Neuronal stem cell (in vitro differentiated cells): ENCODE measurements around the gene PLA2G2E.

Source experiments
- DNase-seq: peaks from one replicate; pipeline ENCODE4 v3.0.0-alpha.2; 2013; ENCODE audit warnings: low spot score
- H2AFZ ChIP-seq: one replicate; pipeline ENCODE4 v1.6.1; 2013; ENCODE audit warnings: mild to moderate bottlenecking, low read length, inconsistent platforms
- H2AK5ac ChIP-seq: 2 replicates; pipeline ENCODE4 v1.6.1; 2013; ENCODE audit warnings: low read depth, mild to moderate bottlenecking, inconsistent platforms, low read length, moderate library complexity, mixed read lengths
- H2BK120ac ChIP-seq: 2 replicates; pipeline ENCODE4 v1.6.1; 2013; ENCODE audit warnings: low read depth, mild to moderate bottlenecking, inconsistent platforms, low read length, moderate library complexity, mixed read lengths
- H2BK12ac ChIP-seq: one replicate; pipeline ENCODE4 v1.6.1; 2013; ENCODE audit warnings: low read length, inconsistent platforms
- H2BK15ac ChIP-seq: 2 replicates; pipeline ENCODE4 v1.6.1; 2013; ENCODE audit warnings: mild to moderate bottlenecking, low read length, inconsistent platforms, mixed read lengths
- H2BK5ac ChIP-seq: one replicate; pipeline ENCODE4 v1.6.1; 2013; ENCODE audit warnings: inconsistent platforms, mild to moderate bottlenecking, low read length, moderate library complexity
- H3K14ac ChIP-seq: one replicate; pipeline ENCODE4 v1.6.1; 2013; ENCODE audit warnings: low read length, inconsistent platforms
- H3K18ac ChIP-seq: 2 replicates; pipeline ENCODE4 v1.6.1; 2013; ENCODE audit warnings: low read length, inconsistent platforms
- H3K23ac ChIP-seq: 2 replicates; pipeline ENCODE4 v1.6.1; 2013; ENCODE audit warnings: low read depth, mild to moderate bottlenecking, mixed read lengths, low read length, inconsistent platforms; ENCODE audit not compliant: poor library complexity
- H3K27ac ChIP-seq: replicated peaks from 3 replicates; pipeline ENCODE4 v1.5.1; 2013; ENCODE audit warnings: low read length, inconsistent platforms
- H3K27me3 ChIP-seq, 3 experiments: 2 replicates each; pipeline ENCODE4 v1.6.1; 2013; ENCODE audit warnings: low read length in 3 of 3, mild to moderate bottlenecking in 2 of 3, inconsistent platforms in 1 of 3, low read depth in 1 of 3, mixed read lengths in 1 of 3, moderate library complexity in 1 of 3; ENCODE audit not compliant: control insufficient read depth in 3 of 3, insufficient read depth in 3 of 3
- H3K36me3 ChIP-seq, 2 donors: replicated peaks in 1 of 2; 2 replicates each; pipeline ENCODE4 v1.6.1; 2013; ENCODE audit warnings: low read length in 2 of 2; ENCODE audit not compliant: control insufficient read depth in 2 of 2, insufficient read depth in 2 of 2
- H3K4ac ChIP-seq: 2 replicates; pipeline ENCODE4 v1.6.1; 2013; ENCODE audit warnings: inconsistent platforms, mild to moderate bottlenecking, low read length, moderate library complexity
- H3K4me1 ChIP-seq, 2 donors: 1 replicate in 1 of 2; 2 replicates in 1 of 2; pipeline ENCODE4 v1.6.1; 2013; ENCODE audit warnings: low read length in 2 of 2, low read depth in 1 of 2; ENCODE audit not compliant: control insufficient read depth in 2 of 2, insufficient read depth in 1 of 2
- H3K4me2 ChIP-seq: one replicate; pipeline ENCODE4 v1.6.1; 2013; ENCODE audit warnings: mild to moderate bottlenecking, low read length, inconsistent platforms; ENCODE audit not compliant: insufficient read depth, poor library complexity, severe bottlenecking
- H3K4me3 ChIP-seq, 2 donors: 2 replicates each; pipeline ENCODE4 v1.5.1; 2013; ENCODE audit warnings: low read length in 2 of 2, mild to moderate bottlenecking in 2 of 2, inconsistent platforms in 1 of 2, moderate library complexity in 1 of 2
- H3K79me1 ChIP-seq: one replicate; pipeline ENCODE4 v1.6.1; 2013; ENCODE audit warnings: low read depth, mild to moderate bottlenecking, inconsistent platforms, low read length, moderate library complexity
- H3K9ac ChIP-seq: one replicate; pipeline ENCODE4 v1.6.1; 2013; ENCODE audit warnings: mild to moderate bottlenecking, low read depth, low read length, inconsistent platforms; ENCODE audit not compliant: poor library complexity
- H3K9me3 ChIP-seq, 2 donors: replicated peaks in 1 of 2; 2 replicates each; pipeline versions ENCODE3 to v1.6.1; 2013; ENCODE audit warnings: low read length in 2 of 2, mild to moderate bottlenecking in 2 of 2, inconsistent platforms in 1 of 2, low read depth in 1 of 2, mixed read lengths in 1 of 2, moderate library complexity in 1 of 2; ENCODE audit not compliant: control insufficient read depth in 2 of 2, insufficient read depth in 1 of 2
- H4K8ac ChIP-seq: one replicate; pipeline ENCODE4 v1.6.1; 2013; ENCODE audit warnings: low read depth, mild to moderate bottlenecking, inconsistent platforms, low read length, moderate library complexity
- H4K91ac ChIP-seq: one replicate; pipeline ENCODE4 v1.6.1; 2013; ENCODE audit warnings: low read length, low read depth, mild to moderate bottlenecking, inconsistent platforms; ENCODE audit not compliant: poor library complexity
- WGBS, 2 donors: extraction: QIAGEN DNeasy Blood & Tissue Kit; methylation state at CpG; one replicate each; pipeline ENCODE4 v1.1.7; 2013; ENCODE audit warnings: missing lambda C conversion rate in 2 of 2, mixed read lengths in 1 of 2; ENCODE audit not compliant: insufficient read length in 2 of 2, insufficient replicate concordance in 1 of 2; ENCODE audit errors: extremely low coverage in 2 of 2; 5-methylcytosine and 5-hydroxymethylcytosine counted together

Gene PLA2G2E

DNA sequence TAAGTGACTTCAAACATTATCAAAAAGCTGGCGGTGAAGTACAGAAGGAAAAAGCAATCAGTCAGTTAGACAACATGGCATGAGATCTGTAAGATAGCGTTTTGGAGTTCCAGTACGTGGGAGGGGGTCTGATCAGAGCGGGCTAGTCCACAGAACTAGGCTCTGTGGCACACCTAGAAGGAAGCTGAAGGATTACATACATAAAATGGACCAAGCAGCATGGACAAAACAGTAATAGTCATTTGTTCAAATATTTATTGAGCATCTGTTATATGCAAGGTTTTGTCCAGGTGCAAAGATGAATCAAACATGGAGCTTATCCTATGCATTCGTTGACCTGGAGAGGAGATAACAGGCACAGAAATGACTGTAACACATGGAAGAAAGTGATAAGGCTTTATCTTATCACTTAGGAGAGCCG, 22.9 kb upstream of the PLA2G2E start:
- Histone ChIP-seq H3K18ac (no peak overlapping the region), H3K79me1 (no peaks in the 10 kb centered on the region), H2AFZ (no peak overlapping the region), H2BK12ac (no peak overlapping the region), H2BK5ac (no peak overlapping the region), H3K4me2 (no peak overlapping the region), H3K4me3 (no peak overlapping the region), H3K27ac (no peak overlapping the region), H3K9me3 (no peaks in the 10 kb centered on the region), H3K23ac (no peak overlapping the region), H2BK15ac (no peak overlapping the region), H3K27me3 (no peaks in the 10 kb centered on the region), H3K4ac (no peak overlapping the region), H4K8ac (no peak overlapping the region), H3K14ac (no peak overlapping the region), H3K4me1 (peaks cover 0 to under 1% of the 10 kb centered on the region in 2 donors), H4K91ac (no peak overlapping the region), H3K36me3 (no peaks in the 10 kb centered on the region), H3K9ac (no peak overlapping the region), H2AK5ac (no peak overlapping the region), H2BK120ac (no peak overlapping the region)
- DNase-seq = no peak
- no CpG with 5 or more reads among the region's 6 CpGs for WGBS, 2 donors

DNA sequence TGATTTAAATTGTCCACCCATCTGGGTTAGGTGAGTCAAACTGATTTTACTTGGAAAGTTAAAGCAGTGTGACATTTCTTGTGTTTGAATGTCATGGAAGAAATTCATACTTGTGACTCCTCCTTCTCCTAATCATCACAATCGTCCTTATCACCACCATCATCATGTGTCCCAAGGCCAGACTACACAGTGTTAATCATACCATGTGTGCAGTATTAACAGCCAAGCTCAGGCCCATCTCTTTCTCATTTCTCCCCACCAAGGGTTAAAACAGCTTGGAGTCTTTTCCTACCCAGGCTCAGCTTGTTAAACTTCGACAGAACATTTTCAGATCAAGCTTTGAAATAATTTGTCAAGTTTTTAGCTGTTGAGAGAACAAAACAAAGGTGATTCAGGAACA, 22.5 kb upstream of the PLA2G2E start:
- no peak overlapping the region for H4K8ac ChIP-seq
- no peak overlapping the region for H2BK15ac ChIP-seq
- no peak overlapping the region for H3K4me3 ChIP-seq
- H3K27me3 ChIP-seq = no peaks in the 10 kb centered on the region
- no peak overlapping the region for H3K14ac ChIP-seq
- no peak overlapping the region for H2BK120ac ChIP-seq
- no peak overlapping the region for H2AK5ac ChIP-seq
- H4K91ac ChIP-seq = no peak overlapping the region
- no peak overlapping the region for H3K9ac ChIP-seq
- no peaks in the 10 kb centered on the region for H3K36me3 ChIP-seq
- H3K79me1 ChIP-seq = no peaks in the 10 kb centered on the region
- H3K4me1 ChIP-seq = peaks cover 0 to 2% of the 10 kb centered on the region in 2 donors
- H3K9me3 ChIP-seq = no peaks in the 10 kb centered on the region
- H3K23ac ChIP-seq = no peak overlapping the region
- DNase-seq = no peak
- no peak overlapping the region for H3K4me2 ChIP-seq
- no peak overlapping the region for H3K27ac ChIP-seq
- no peak overlapping the region for H3K18ac ChIP-seq
- H2AFZ ChIP-seq = no peak overlapping the region
- H3K4ac ChIP-seq = no peak overlapping the region
- WGBS, 2 donors = no CpG with 5 or more reads among the region's 2 CpGs
- no peak overlapping the region for H2BK12ac ChIP-seq
- no peak overlapping the region for H2BK5ac ChIP-seq

DNA sequence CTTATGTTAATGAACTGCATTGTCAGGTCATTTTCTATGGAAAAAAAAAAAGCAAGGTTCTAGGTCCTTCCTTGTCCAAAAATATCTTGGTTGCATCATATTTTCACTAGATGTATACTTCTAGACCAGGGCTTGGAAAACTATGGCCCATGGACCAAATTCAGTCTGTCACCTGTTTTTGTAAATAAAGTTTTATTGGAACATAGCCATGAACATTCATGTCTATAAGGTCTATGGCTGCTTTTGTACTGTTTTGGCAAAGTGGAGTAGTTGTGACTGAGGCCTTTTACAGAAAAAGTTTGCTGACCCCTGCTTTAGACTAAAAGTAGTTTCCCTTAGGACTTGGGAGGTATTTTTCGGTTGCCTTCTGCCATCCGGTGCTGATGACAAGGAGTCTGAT, 19.2 kb upstream of the PLA2G2E start:
- no peaks in the 10 kb centered on the region for H3K79me1 ChIP-seq
- WGBS, 2 donors = no CpG with 5 or more reads among the region's 2 CpGs
- no peak overlapping the region for H3K4me3 ChIP-seq

DNA sequence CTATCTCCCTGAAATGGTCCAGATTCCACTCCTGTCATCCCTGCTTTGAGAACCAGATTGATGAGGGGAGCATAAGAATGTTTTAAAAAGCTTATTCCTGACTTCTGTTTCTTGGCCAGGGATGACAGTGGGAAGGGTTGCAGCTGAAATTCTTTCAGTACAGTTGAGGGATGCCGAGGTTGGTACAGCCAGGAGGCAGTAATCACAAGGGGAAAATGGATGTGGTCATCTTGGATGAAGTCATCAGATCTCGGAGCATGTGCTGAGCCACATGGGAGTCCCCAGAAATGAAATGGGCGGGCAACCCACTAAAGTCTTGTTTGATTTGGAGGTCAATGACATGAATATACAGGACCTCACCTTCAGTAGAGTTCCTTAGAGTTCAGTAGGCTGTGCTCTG, 18.7 kb upstream of the PLA2G2E start:
- no peak overlapping the region for H2BK5ac ChIP-seq
- no peak overlapping the region for H4K91ac ChIP-seq
- no peak overlapping the region for H3K4me2 ChIP-seq
- no peak overlapping the region for H3K4me3 ChIP-seq
- H2AFZ ChIP-seq = no peak overlapping the region
- no CpG with 5 or more reads among the region's 3 CpGs for WGBS, 2 donors
- H2BK15ac ChIP-seq = no peak overlapping the region
- no peaks in the 10 kb centered on the region for H3K79me1 ChIP-seq
- no peak overlapping the region for H2AK5ac ChIP-seq
- DNase-seq = no peak
- H2BK12ac ChIP-seq = no peak overlapping the region
- no peaks in the 10 kb centered on the region for H3K36me3 ChIP-seq
- H3K27ac ChIP-seq = no peak overlapping the region
- H3K9me3 ChIP-seq = no peaks in the 10 kb centered on the region
- H4K8ac ChIP-seq = no peak overlapping the region
- H2BK120ac ChIP-seq = no peak overlapping the region
- H3K27me3 ChIP-seq = no peaks in the 10 kb centered on the region
- H3K4me1 ChIP-seq = peaks cover 0 to 2% of the 10 kb centered on the region in 2 donors
- H3K9ac ChIP-seq = no peak overlapping the region
- H3K18ac ChIP-seq = no peak overlapping the region
- no peak overlapping the region for H3K23ac ChIP-seq
- H3K4ac ChIP-seq = no peak overlapping the region
- no peak overlapping the region for H3K14ac ChIP-seq

More for the DNA sequence above, 19.2 kb upstream of the PLA2G2E start:
- Histone ChIP-seq H2AK5ac (no peak overlapping the region), H3K9ac (no peak overlapping the region), H3K27me3 (no peaks in the 10 kb centered on the region), H3K4ac (no peak overlapping the region), H3K4me2 (no peak overlapping the region), H2BK12ac (no peak overlapping the region), H3K9me3 (no peaks in the 10 kb centered on the region), H3K36me3 (no peaks in the 10 kb centered on the region), H3K23ac (no peak overlapping the region), H4K91ac (no peak overlapping the region), H3K4me1 (peaks cover 0 to 2% of the 10 kb centered on the region in 2 donors), H4K8ac (no peak overlapping the region), H3K14ac (no peak overlapping the region), H2AFZ (no peak overlapping the region), H3K18ac (no peak overlapping the region), H2BK5ac (no peak overlapping the region), H3K27ac (no peak overlapping the region), H2BK15ac (no peak overlapping the region), H2BK120ac (no peak overlapping the region)
- DNase-seq = no peak
